CD14-positive monocyte (primary cell): ENCODE results near the gene SLK. TPM values are rescaled to one million over a fixed set of nuclear protein-coding genes. Genes with fewer than 3 reads are reported as not detected.

Experiments used
- DNase-seq, 3 donors: peaks; one replicate each; pipeline ENCODE4 v3.0.0-alpha.2; 2011 to 2022
- H2AFZ ChIP-seq: 2 replicates; pipeline ENCODE4 v1.6.0; 2012; ENCODE audit warnings: mild to moderate bottlenecking, low read depth, low read length, inconsistent platforms; ENCODE audit not compliant: insufficient read depth, poor library complexity, severe bottlenecking
- H3K27ac ChIP-seq, 2 donors: 1 replicate in 1 of 2; 2 replicates in 1 of 2; pipeline ENCODE4 v1.5.1; 2012 to 2013; ENCODE audit warnings: low read length in 2 of 2, control low read depth in 1 of 2, inconsistent platforms in 1 of 2, low read depth in 1 of 2, mild to moderate bottlenecking in 1 of 2
- H3K27me3 ChIP-seq, 2 donors: one replicate each; pipeline versions ENCODE4 v1.6.0 to v1.6.1; 2011 to 2013; ENCODE audit warnings: low read length in 2 of 2; ENCODE audit not compliant: control insufficient read depth in 2 of 2, insufficient read depth in 2 of 2
- H3K36me3 ChIP-seq, 2 donors: replicated peaks in 1 of 2; 1 replicate in 1 of 2; 2 replicates in 1 of 2; pipeline versions ENCODE4 v1.5.1 to v1.6.1; 2012 to 2013; ENCODE audit warnings: low read length in 2 of 2, control low read depth in 1 of 2, inconsistent platforms in 1 of 2, mild to moderate bottlenecking in 1 of 2; ENCODE audit not compliant: insufficient read depth in 2 of 2, control insufficient read depth in 1 of 2
- H3K4me1 ChIP-seq, 2 donors: 1 replicate in 1 of 2; 2 replicates in 1 of 2; pipeline versions ENCODE4 v1.5.1 to v1.6.1; 2012 to 2013; ENCODE audit warnings: low read length in 2 of 2, control low read depth in 1 of 2, inconsistent platforms in 1 of 2, mild to moderate bottlenecking in 1 of 2, moderate library complexity in 1 of 2; ENCODE audit not compliant: insufficient read depth in 2 of 2, control insufficient read depth in 1 of 2
- H3K4me2 ChIP-seq: replicated peaks from 2 replicates; pipeline ENCODE3; 2012; ENCODE audit warnings: low read length, moderate library complexity, mild to moderate bottlenecking; ENCODE audit not compliant: poor library complexity, severe bottlenecking; ENCODE audit errors: extremely low read depth
- H3K4me3 ChIP-seq, 3 experiments: fragments of 200-600 bp in 1 of 3; sonication (generic) in 1 of 3; replicated peaks in 1 of 3; 1 replicate in 2 of 3; 2 replicates in 1 of 3; pipeline ENCODE4 v1.5.1; 2011 to 2013; ENCODE audit warnings: low read length in 3 of 3, mild to moderate bottlenecking in 3 of 3, control low read depth in 2 of 3, low read depth in 2 of 3, inconsistent platforms in 1 of 3, moderate library complexity in 1 of 3
- H3K79me2 ChIP-seq: 2 replicates; pipeline ENCODE4 v1.6.0; 2012; ENCODE audit warnings: mild to moderate bottlenecking, control low read depth, inconsistent platforms, low read length, moderate library complexity; ENCODE audit not compliant: insufficient read depth
- H3K9ac ChIP-seq: 2 replicates; pipeline ENCODE4 v1.6.0; 2017; ENCODE audit warnings: low read length, mild to moderate bottlenecking; ENCODE audit not compliant: insufficient read depth, poor library complexity, severe bottlenecking
- H3K9me3 ChIP-seq, 2 donors: replicated peaks in 1 of 2; 1 replicate in 1 of 2; 2 replicates in 1 of 2; pipeline versions ENCODE4 v1.5.1 to v1.6.1; 2012 to 2013; ENCODE audit warnings: low read length in 2 of 2, control low read depth in 1 of 2; ENCODE audit not compliant: control insufficient read depth in 1 of 2, insufficient read depth in 1 of 2
- H4K20me1 ChIP-seq: 2 replicates; pipeline ENCODE4 v1.6.0; 2012; ENCODE audit warnings: mild to moderate bottlenecking, low read length, control low read depth, moderate library complexity; ENCODE audit not compliant: insufficient read depth
- H3K27ac Mint-ChIP-seq, 7 donors: one replicate each; pipeline ENCODE4 v1.8.0; 2020; ENCODE audit warnings: mild to moderate bottlenecking in 7 of 7, mixed read lengths in 7 of 7, moderate library complexity in 6 of 7, inconsistent platforms in 2 of 7
- H3K27me3 Mint-ChIP-seq, 3 donors: one replicate each; pipeline ENCODE4 v1.8.0; 2021 to 2022; ENCODE audit warnings: low read depth in 3 of 3, mild to moderate bottlenecking in 3 of 3, mixed read lengths in 3 of 3, moderate library complexity in 3 of 3, inconsistent platforms in 1 of 3
- H3K36me3 Mint-ChIP-seq, 2 donors: one replicate each; pipeline ENCODE4 v1.8.0; 2020; ENCODE audit warnings: mixed read lengths in 2 of 2, inconsistent platforms in 1 of 2, mild to moderate bottlenecking in 1 of 2
- H3K4me1 Mint-ChIP-seq: one replicate; pipeline ENCODE4 v1.8.0; 2020; ENCODE audit warnings: mild to moderate bottlenecking, mixed read lengths
- H3K4me3 Mint-ChIP-seq, 2 donors: one replicate each; pipeline ENCODE4 v1.8.0; 2020; ENCODE audit warnings: mild to moderate bottlenecking in 2 of 2, mixed read lengths in 2 of 2, moderate library complexity in 1 of 2
- H3K9me3 Mint-ChIP-seq, 7 donors: one replicate each; pipeline ENCODE4 v1.8.0; 2020 to 2022; ENCODE audit warnings: mixed read lengths in 7 of 7, mild to moderate bottlenecking in 6 of 7, moderate library complexity in 6 of 7, inconsistent platforms in 2 of 7
- WGBS: methylation state at CpG from one replicate; pipeline ENCODE4 v1.1.5; 2013; ENCODE audit warnings: missing lambda C conversion rate; ENCODE audit not compliant: insufficient coverage; 5-methylcytosine and 5-hydroxymethylcytosine counted together
- intact Hi-C, 2 donors: fragments of 100-400 bp; cut with micrococcal nuclease; formaldehyde crosslinking; loops; one replicate each; pipeline versions ENCODE4 v1.15.0 to v1.15.1; 2023
- polyA plus RNA-seq, 3 donors: library from polyadenylated mRNA; depleted of rRNA in 1 of 3; unstranded in 2 of 3; stranded (reverse) in 1 of 3; fragments of 300-500 nt in 2 of 3; fragments of >200 nt in 1 of 3; fragmentation: Illumina TruSeq in 2 of 3; gene quantifications; 1 replicate in 2 of 3; 2 replicates in 1 of 3; pipeline ENCODE4 v1.2.3, GENCODE V29; 2012 to 2021
- TF ChIP-seq, protein P1 (sequence below): fragments of 200-600 bp; IDR thresholded peaks from one replicate; pipeline ENCODE4 v1.8.0; 2022; ENCODE audit warnings: antibody characterized with exemption, mild to moderate bottlenecking

Gene SLK
- polyA plus RNA-seq, 3 donors, result 2.9 to 6.5 (median 4.4) TPM

DNA sequence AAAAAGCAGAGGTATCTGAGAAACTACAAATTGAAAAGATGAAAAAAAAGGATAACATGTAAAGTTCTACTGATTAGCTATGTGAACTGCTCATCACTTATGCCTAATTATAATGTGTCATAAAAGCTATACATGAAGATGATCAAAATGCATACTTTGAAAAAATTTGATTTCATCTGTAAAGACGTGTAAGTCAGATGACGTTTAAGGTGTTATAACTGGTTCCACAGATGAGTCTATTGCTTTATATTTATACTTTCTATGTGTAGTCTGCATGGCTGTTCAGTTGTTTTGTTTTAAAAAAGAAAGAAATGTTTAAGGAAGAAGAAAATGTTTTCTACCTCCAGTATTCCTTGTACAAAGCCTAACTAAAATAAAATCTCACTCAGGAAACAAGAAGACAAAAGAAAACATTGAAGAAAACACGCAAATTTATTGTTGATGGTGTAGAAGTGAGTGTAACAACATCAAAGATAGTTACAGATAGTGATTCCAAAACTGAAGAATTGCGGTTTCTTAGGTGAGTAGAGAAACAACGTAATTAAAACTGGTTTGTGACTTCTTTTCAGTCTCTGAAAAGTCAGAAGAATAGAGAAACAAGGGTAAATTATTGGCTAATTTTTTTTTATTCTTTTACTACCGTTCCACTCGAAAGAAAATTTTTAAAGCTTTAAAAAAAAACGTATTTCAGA, 38.4 kb downstream of the SLK start:
- Histone ChIP-seq H3K4me1 (no peaks in the 10 kb centered on the region), H3K79me2 (no peaks in the 10 kb centered on the region), H3K27me3 (no peaks in the 10 kb centered on the region), H3K4me3 (no peak overlapping the region), H3K36me3 (peaks cover 64 to 86% of the 10 kb centered on the region in 2 donors), H3K27ac (no peak overlapping the region), H3K4me2 (no peak overlapping the region), H2AFZ (no peak overlapping the region), H3K9me3 (no peaks in the 10 kb centered on the region), H4K20me1 (no peaks in the 10 kb centered on the region), H3K9ac (no peak overlapping the region)
- peaks cover 60 to 67% of the 10 kb centered on the region in 2 donors for H3K36me3 Mint-ChIP-seq
- intact Hi-C loops, result no loop called here
- DNase-seq, result no peak
- H3K4me1 Mint-ChIP-seq, result peaks cover 6% of the 10 kb centered on the region
- H3K27me3 Mint-ChIP-seq, result no peaks in the 10 kb centered on the region
- no peak overlapping the region for H3K4me3 Mint-ChIP-seq
- H3K27ac Mint-ChIP-seq, result no peak overlapping the region
- WGBS, result 100% methylated on average over 3 of the region's 8 CpGs
- peaks cover 0 to 3% (median 0%) of the 10 kb centered on the region in 7 donors for H3K9me3 Mint-ChIP-seq
- TF ChIP-seq, protein P1, sequence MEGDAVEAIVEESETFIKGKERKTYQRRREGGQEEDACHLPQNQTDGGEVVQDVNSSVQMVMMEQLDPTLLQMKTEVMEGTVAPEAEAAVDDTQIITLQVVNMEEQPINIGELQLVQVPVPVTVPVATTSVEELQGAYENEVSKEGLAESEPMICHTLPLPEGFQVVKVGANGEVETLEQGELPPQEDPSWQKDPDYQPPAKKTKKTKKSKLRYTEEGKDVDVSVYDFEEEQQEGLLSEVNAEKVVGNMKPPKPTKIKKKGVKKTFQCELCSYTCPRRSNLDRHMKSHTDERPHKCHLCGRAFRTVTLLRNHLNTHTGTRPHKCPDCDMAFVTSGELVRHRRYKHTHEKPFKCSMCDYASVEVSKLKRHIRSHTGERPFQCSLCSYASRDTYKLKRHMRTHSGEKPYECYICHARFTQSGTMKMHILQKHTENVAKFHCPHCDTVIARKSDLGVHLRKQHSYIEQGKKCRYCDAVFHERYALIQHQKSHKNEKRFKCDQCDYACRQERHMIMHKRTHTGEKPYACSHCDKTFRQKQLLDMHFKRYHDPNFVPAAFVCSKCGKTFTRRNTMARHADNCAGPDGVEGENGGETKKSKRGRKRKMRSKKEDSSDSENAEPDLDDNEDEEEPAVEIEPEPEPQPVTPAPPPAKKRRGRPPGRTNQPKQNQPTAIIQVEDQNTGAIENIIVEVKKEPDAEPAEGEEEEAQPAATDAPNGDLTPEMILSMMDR, result no peak

DNA sequence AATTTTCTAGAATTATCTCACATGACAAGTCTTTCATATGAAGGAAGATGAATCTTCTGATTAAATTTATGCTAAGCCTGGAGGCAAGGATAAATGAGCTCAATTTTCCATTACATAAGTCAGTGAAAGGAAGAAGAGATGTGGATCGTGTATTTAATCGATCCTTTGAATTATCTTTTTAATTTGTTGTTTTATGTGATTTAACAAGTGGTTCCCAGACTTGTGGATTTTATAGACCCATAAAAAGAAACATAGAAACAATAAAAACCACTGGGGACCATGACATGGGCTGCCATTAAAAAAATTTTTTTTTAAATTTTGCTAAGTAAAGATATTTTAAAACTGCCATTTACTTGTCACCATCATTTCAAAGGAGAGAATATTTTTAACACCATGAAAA, 45.0 kb downstream of the SLK start:
- H3K27me3 Mint-ChIP-seq, result no peaks in the 10 kb centered on the region
- no peaks in the 10 kb centered on the region for H3K9me3 Mint-ChIP-seq
- Histone ChIP-seq H3K27me3 (no peaks in the 10 kb centered on the region), H3K4me2 (no peak overlapping the region), H3K4me1 (no peaks in the 10 kb centered on the region), H3K79me2 (no peaks in the 10 kb centered on the region), H3K36me3 (peaks cover 42 to 72% of the 10 kb centered on the region in 2 donors), H4K20me1 (no peaks in the 10 kb centered on the region), H3K4me3 (no peak overlapping the region), H3K9me3 (no peaks in the 10 kb centered on the region), H3K9ac (no peak overlapping the region), H2AFZ (no peak overlapping the region), H3K27ac (no peak overlapping the region)
- H3K27ac Mint-ChIP-seq, result no peak overlapping the region
- H3K36me3 Mint-ChIP-seq, result peaks cover 31 to 41% of the 10 kb centered on the region in 2 donors
- intact Hi-C loops, result no loop called here
- TF ChIP-seq, protein P1, result no peak
- H3K4me3 Mint-ChIP-seq, result no peak overlapping the region
- no peak for DNase-seq
- WGBS, result no CpG with 5 or more reads among the region's 2 CpGs
- no peaks in the 10 kb centered on the region for H3K4me1 Mint-ChIP-seq
